HG03354 (cell line): Measurements from ENCODE around the gene BMP7.
"Not testable (repeated sequence)": the region's sequence is repeated elsewhere in the genome, so short reads cannot be mapped to it uniquely, and the experiment has no call there.

ENCODE experiments used
- ATAC-seq: cut with Tn5 transposase; IDR thresholded peaks from one replicate; pipeline ENCODE4 v1.9.1; 2021; ENCODE audit warnings: mild to moderate bottlenecking; ENCODE audit not compliant: unreplicated experiment, poor library complexity, severe bottlenecking

Gene BMP7

GRCh38 chr20:57269148-57269984 lies 2.9 kb upstream of the BMP7 start:
- no peak for ATAC-seq

- ATAC-seq, result no peak
Observed at GRCh38 chr20:57268399-57269076, 2.1 kb upstream of the BMP7 start.

GRCh38 chr20:57267158-57267821 lies 849 bp upstream of the BMP7 start:
- no peak for ATAC-seq

- no peak for ATAC-seq
Observed at GRCh38 chr20:57265997-57266290, 497 bp downstream of the BMP7 start.

GRCh38 chr20:57265336-57265996 lies 975 bp downstream of the BMP7 start:
- no peak for ATAC-seq

- ATAC-seq, result not testable (repeated sequence)
Observed at GRCh38 chr20:57264908-57265335, 1.5 kb downstream of the BMP7 start.

- ATAC-seq, result no peak
Observed at GRCh38 chr20:57263801-57264792, 2.3 kb downstream of the BMP7 start.

GRCh38 chr20:57262784-57263609 lies 3.4 kb downstream of the BMP7 start:
- no peak for ATAC-seq

GRCh38 chr20:57262301-57262700 lies 4.1 kb downstream of the BMP7 start:
- ATAC-seq, result no peak

GRCh38 chr20:57261457-57262251 lies 4.8 kb downstream of the BMP7 start:
- ATAC-seq, result no peak

- ATAC-seq, result no peak
Observed at GRCh38 chr20:57260934-57261333, 5.5 kb downstream of the BMP7 start.

GRCh38 chr20:57259938-57260921 lies 6.2 kb downstream of the BMP7 start:
- ATAC-seq, result no peak

- no peak for ATAC-seq
Observed at GRCh38 chr20:57259121-57259937, 7.1 kb downstream of the BMP7 start.

- no peak for ATAC-seq
Observed at GRCh38 chr20:57257701-57258453, 8.6 kb downstream of the BMP7 start.

GRCh38 chr20:57256908-57257307 lies 9.5 kb downstream of the BMP7 start:
- ATAC-seq, result no peak
